ENCODE data around the gene MED25. TPM values are rescaled to one million over a fixed set of nuclear protein-coding genes. Genes with fewer than 3 reads are reported as not detected.

The MED25 gene
- total and polyA plus RNA-seq, 2 of the 8 experiments (the other 6 are each of a cell fraction or from before 2014, with no cell fraction given), result 21.6 to 71.4 TPM

DNA sequence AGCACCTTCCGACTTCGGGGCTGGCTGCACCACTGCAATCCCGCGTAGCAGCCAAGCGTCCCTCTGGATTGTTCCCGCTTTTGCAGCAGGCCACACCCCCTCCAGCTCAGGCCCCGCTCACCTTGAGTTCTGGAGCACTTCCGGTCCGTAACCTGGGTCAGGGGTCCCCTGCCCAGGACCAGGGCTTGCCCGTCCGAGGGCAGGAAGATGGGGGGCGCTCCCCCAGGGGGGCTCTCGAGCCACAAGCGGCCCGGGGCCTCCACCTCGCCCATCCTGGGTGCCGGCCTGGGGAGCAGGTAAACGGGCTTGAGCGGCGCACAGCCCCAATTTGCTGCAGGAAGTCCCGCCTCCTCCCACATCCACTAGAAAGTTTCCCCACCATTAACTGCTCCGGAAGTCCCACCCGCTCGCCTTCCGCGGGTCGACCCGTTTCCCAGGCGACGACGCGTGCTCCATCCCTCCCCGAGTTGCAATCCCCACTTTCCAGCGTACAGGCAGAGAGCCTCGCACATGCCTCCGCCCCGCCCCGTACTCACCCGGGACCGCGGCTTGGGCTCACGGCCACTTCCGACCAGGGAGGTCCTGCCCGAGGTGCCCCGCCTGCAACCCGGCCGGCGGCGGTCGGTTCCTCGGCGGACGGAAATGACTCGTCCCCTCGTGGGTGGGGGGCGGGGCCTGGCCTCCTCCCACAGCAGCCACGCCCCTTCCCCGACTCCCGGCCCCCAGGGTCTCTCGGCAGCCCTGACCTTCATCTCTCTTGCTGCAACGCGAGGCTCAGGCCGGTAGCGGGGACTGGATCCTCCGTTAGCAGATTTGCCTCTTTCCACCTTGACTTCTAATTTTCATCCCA is 49.1 kb downstream of the MED25 start, which contains the start of gene PNKP:
TSS of gene PNKP (minus strand) at position 644 of the 850 bp plus-strand sequence. CDS start at position 272, 372 bp downstream.
- Histone ChIP-seq H3K14ac (ENCODE audit: insufficient read length) (no peak within 1 kb of the TSS), H3K56ac (replicated peaks; ENCODE audit: insufficient read length, low read depth, low read length) (peak within 1 kb of the TSS; percentile 83), H4K5ac (ENCODE audit: insufficient read length, low read depth, low read length) (peak within 1 kb of the TSS; percentile 90), H3K27ac (ENCODE audit: low read depth, low read length) (peak within 1 kb of the TSS; percentile 70), H4K20me1 (replicated peaks in 1 of 2; ENCODE audit: control insufficient read depth in 1 of 2, insufficient read depth in 2 of 2, low read length in 2 of 2) (peaks cover 9 to 18% of the 10 kb centered on the region in 2 experiments), H4K91ac (replicated peaks; ENCODE audit: insufficient read length, low read length) (peak within 1 kb of the TSS; percentile 97), H2AFZ (ENCODE audit: low read length) (no peak within 1 kb of the TSS; the same call in 1 of the 2 replicates), H3K9ac (replicated peaks in 1 of 4; ENCODE audit: extremely low read depth in 1 of 4, low read depth in 3 of 4, low read length in 3 of 4) (peak within 1 kb of the TSS; percentile 80 to 93 (median 84)), H3K9me3 (ENCODE audit: insufficient read depth in 2 of 2, low read depth in 1 of 2, low read length in 1 of 2) (no peaks in the 10 kb centered on the region), H2AK5ac (ENCODE audit: low read depth, low read length) (peak within 1 kb of the TSS; percentile 93; the same call in 1 of the 2 replicates), H2BK120ac (replicated peaks; ENCODE audit: low read depth, low read length) (peak within 1 kb of the TSS; percentile 65), H2BK12ac (ENCODE audit: low read depth, low read length) (peak within 1 kb of the TSS; percentile 68; the same call in 1 of the 2 replicates), H3K4me2 (ENCODE audit: insufficient read depth in 1 of 2, low read depth in 2 of 2, low read length in 2 of 2) (peak within 1 kb of the TSS; percentile 77 to 93), H3K79me2 (ENCODE audit: control insufficient read depth in 1 of 2, insufficient read depth in 2 of 2, low read length in 2 of 2) (peaks cover 0 to 27% of the 10 kb centered on the region in 2 experiments; a peak in 2 of 4 replicates), H2BK15ac (ENCODE audit: low read length) (peak within 1 kb of the TSS; percentile 95; the same call in 1 of the 2 replicates), H3K27me3 (replicated peaks in 1 of 4; ENCODE audit: control insufficient read depth in 3 of 4, extremely low read depth in 1 of 4, insufficient read depth in 3 of 4, low read length in 3 of 4) (no peaks in the 10 kb centered on the region), H4K8ac (ENCODE audit: extremely low read depth, insufficient read depth, low read length) (peak within 1 kb of the TSS; percentile 97), H3K18ac (ENCODE audit: extremely low read depth, low read length) (peak within 1 kb of the TSS; percentile 98), H3K4ac (replicated peaks; ENCODE audit: insufficient read length, low read depth, low read length) (peak within 1 kb of the TSS; percentile 88), H2BK20ac (ENCODE audit: low read length) (no peak within 1 kb of the TSS), H3K4me3 (ENCODE audit: extremely low read depth in 1 of 4, insufficient read depth in 2 of 4, low read depth in 3 of 4, low read length in 4 of 4) (peak within 1 kb of the TSS; percentile 68 to 96 (median 90)), H2BK5ac (ENCODE audit: low read depth, low read length) (peak within 1 kb of the TSS; percentile 95), H3K79me1 (ENCODE audit: low read depth, low read length) (peaks cover 15% of the 10 kb centered on the region), H3K4me1 (replicated peaks in 1 of 4; ENCODE audit: control insufficient read depth in 3 of 4, insufficient read depth in 4 of 4, low read length in 3 of 4) (peaks cover 0 to 15% (median 6%) of the 10 kb centered on the region in 4 experiments; a peak in 5 of 7 replicates), H3K23me2 (ENCODE audit: low read depth, low read length) (peaks cover 15% of the 10 kb centered on the region), H3K23ac (ENCODE audit: insufficient read length) (no peak within 1 kb of the TSS), H3K36me3 (ENCODE audit: control insufficient read depth in 2 of 4, insufficient read depth in 4 of 4, low read length in 3 of 4) (peaks cover 13 to 22% (median 19%) of the 10 kb centered on the region in 4 experiments)
- whole genome bisulfite sequencing, 2 experiments (ENCODE audit: extremely low coverage in 1 of 2, insufficient coverage in 1 of 2, insufficient read length in 1 of 2, insufficient replicate concordance in 2 of 2, low coverage in 1 of 2, low lambda C conversion rate in 2 of 2, missing lambda C conversion rate in 1 of 2), result 1% methylated on average over 45 of the region's 65 CpGs; no CpG with 5 or more reads in 1 of the 2 experiments
- peak in 1 of 2 experiments; percentile 93 for DNase-seq (ENCODE audit: low read depth in 1 of 2, low spot score in 2 of 2)
- no peak for FAIRE-seq
- ChIA-PET POLR2A (ENCODE audit: partially characterized antibody) (interaction anchor here (0.7 to 12.4 kb wide), 12 partner anchors 10 to 191 kb away, joined by 3 to 247 read pairs (median 5); partner anchors contain the start of genes AKT1S1, ATF5, FUZ and NUP62), CTCF (ENCODE audit: partially characterized antibody) (interaction anchor here (0.6 kb wide), 1 partner anchor 32 kb away, joined by 3 read pairs; no protein-coding TSS in a partner anchor)
- TF ChIP-seq SIX5 (IDR thresholded peaks at IDR 0.05; ENCODE audit: low read depth, low read length) (no peak), GTF2F1 (IDR thresholded peaks at IDR 0.05; ENCODE audit: borderline replicate concordance, low read depth, low read length) (no peak), SIRT6 (IDR thresholded peaks at IDR 0.05; ENCODE audit: low read length) (no peak), SAP30 (IDR thresholded peaks at IDR 0.05; ENCODE audit: insufficient read depth, insufficient replicate concordance, low read length) (no peak), JUN (IDR thresholded peaks at IDR 0.05; ENCODE audit: low read depth, low read length) (no peak), BCL11A (IDR thresholded peaks at IDR 0.05; ENCODE audit: low read depth in 2 of 2, low read length in 2 of 2) (no peak), POLR2A (IDR thresholded peaks at IDR 0.05; ENCODE audit: control extremely low read depth in 1 of 2, low read depth in 2 of 2, low read length in 2 of 2) (peak; percentile 7 to 84)
- TF ChIP-seq, protein P1, sequence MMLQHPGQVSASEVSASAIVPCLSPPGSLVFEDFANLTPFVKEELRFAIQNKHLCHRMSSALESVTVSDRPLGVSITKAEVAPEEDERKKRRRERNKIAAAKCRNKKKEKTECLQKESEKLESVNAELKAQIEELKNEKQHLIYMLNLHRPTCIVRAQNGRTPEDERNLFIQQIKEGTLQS (IDR thresholded peaks at IDR 0.05; ENCODE audit: insufficient read depth, low read depth, low read length), result no peak
- TF ChIP-seq, protein P2, sequence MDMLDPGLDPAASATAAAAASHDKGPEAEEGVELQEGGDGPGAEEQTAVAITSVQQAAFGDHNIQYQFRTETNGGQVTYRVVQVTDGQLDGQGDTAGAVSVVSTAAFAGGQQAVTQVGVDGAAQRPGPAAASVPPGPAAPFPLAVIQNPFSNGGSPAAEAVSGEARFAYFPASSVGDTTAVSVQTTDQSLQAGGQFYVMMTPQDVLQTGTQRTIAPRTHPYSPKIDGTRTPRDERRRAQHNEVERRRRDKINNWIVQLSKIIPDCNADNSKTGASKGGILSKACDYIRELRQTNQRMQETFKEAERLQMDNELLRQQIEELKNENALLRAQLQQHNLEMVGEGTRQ (IDR thresholded peaks at IDR 0.05; ENCODE audit: low read length), result no peak
